ENCODE measurements around the gene PUDP.
"Not testable (repeated sequence)": the region's sequence is repeated elsewhere in the genome, so short reads cannot be mapped to it uniquely, and the experiment has no call there.

PUDP gene

DNA sequence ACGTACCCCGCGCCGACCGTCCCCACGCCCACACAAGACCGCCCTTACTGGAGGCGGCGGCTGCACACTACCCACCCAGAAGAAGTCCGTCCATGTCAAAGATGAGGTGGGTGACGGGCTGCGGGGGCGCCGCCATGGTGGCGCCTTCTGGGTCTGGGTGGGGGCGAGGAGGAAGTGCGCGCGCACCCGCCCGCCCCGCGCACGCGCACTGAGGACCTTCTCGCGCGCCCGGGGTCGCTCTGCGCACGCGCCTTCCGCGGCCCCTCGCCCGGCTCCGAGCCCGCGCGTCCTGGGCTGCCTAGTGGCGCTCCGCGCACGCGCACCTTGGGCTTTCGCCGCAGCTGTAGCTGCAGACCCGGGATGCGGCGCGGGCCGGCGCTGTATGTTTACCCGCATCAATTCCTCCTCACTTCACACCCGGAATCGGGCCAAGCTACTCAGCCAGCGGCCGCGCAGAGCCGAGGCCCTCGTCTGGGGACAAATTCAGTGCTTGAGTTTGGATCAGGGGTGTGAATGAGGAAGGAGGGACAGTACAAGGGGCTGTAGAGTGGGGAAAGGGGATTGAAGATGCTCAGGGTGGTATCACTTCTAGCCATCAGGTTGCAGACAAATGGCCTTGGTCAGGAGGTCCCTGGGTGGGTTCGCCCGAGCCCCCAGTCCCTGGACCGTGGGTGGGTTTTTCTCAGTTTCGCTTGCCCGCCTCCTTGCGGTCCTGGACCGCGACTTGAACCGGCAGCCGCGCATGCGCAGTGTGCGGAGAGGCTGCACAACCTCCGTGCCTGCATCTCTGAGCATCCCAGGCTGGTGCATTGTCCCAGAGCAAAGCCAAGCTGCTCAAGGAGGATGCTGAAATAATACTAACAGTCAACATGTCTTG is at the start of gene PUDP:
Gene PUDP, minus strand, starts transcription at position 176 of the 877 bp plus-strand sequence. Its CDS starts 40 bp downstream, at position 136.
- DNase-seq (ENCODE audit: low read depth): peak; percentile 56

GRCh38 chrX:7194606-7195005 is 46.7 kb upstream of the PUDP start:
- DNase-seq (ENCODE audit: low read depth): no peak

DNA sequence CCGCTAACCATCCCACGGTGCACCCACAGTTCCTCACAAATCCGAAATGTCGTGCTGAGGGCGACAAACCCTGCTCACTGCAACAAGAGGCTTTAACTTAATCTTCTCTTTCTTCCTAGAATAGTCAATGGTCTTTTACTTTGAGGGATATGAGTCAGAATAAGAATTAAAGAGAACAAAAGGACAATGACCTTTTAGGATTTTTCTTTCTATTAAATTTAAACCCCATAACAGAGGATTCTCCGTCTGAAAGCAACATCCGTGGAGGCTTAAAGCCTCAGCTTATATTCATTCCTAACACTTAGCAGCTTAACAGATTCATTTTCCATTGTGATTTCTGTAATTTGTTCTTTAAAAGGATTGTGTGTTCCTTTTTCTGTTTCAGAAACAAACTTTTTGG is 44.9 kb upstream of the PUDP start:
- no peak for DNase-seq (ENCODE audit: low read depth)

- peak; percentile 0 for DNase-seq (ENCODE audit: low read depth)
Observed at GRCh38 chrX:7191681-7192110, 43.7 kb upstream of the PUDP start.

DNA sequence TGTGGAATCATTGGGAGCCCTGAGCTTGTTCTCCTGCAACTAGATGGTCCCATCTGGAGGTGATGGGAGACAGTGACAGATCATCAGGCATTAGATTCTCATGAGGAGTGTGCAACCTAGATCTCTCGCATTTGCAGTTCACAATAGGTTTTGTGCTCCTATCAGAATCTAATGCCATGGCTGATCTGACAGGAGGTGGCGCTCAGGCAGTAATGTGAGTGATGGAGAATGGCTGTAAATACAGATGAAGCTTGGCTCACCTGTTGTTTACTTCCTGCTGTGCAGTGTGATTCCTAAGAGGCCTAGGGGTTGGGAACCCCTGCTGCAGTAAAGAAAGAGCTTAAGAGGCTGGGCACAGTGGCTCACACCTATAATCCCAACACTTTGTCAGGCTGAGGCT is 42.2 kb upstream of the PUDP start:
- no peak for DNase-seq (ENCODE audit: low read depth)

DNA sequence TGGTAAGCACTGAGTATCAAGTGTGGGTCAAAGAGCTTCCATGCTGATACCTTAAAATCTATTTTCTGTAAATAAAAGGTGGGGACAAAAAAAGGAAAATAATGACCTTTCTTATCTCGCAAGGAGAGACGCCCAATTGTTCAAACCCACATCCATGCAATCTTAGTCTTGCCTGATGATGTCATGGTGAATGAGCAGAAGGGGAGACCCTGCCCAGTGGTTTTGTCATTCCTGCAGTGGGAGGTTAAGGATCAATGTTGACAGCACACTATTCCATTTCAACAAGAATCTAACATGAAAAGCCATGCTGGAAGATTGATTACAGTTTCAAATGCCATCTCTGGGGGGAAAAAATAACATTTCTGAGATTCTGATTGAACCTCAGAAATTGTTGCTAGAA is 40.7 kb upstream of the PUDP start:
- no peak for DNase-seq (ENCODE audit: low read depth)

DNA sequence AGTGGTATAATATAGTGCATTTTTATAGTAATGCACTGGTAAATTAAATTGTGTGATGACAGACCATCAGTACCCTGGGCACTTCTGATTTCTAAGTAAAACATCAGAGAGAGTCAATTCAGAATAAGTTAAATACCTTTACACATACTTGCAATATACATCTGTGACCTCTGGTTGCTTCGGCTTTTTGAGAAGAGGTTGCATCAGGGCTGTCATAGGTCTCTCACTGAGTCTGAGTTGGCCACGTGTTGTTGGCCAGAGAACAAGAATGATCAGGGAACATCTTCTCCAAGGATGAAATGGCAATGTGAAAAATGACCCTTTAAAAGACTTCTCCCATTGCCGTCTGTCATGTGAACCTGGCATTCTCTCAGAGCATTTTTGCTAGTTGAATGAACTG is 36.9 kb upstream of the PUDP start:
- no peak for DNase-seq (ENCODE audit: low read depth)

DNA sequence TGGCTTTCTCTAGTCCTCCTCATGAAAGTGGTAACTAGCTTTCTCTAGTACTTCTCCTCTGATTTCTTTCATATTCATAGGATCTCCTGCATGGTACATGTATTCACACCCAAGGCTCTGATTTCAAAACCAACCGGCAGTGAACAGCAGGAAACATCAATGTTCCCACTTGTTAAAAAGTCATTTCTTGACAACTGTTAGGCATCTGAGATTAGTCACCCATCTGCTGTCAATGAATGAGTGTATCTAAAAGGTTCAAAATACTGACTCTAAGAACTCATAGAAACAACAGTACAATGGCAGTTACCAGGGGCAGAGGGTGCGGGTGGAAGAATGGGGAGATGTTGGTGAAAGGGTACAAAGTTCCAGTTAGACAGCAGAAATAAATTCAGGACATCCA is 31.5 kb upstream of the PUDP start:
- DNase-seq (ENCODE audit: low read depth): no peak

- not testable (repeated sequence) for DNase-seq (ENCODE audit: low read depth)
Observed at GRCh38 chrX:7178859-7179258, 30.9 kb upstream of the PUDP start.

DNA sequence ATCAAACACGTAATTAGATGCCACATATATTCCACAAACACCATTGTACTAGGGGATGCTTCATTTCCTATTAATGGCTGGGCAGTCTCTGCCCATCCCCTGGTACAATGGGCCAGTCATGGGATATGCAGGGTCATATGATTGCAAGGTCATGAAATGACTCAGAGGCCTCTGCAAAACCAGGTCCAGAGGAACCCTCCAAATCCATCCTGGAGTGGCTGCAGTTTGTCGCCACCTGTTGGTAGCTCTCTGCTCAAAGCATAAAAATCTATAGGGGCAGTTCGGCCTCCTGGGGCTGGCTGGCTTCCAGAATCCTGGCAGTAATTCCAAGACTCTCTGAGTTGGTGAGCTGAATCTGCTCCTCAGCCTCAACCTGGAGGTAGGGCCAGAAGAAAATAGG is 22.9 kb upstream of the PUDP start:
- DNase-seq (ENCODE audit: low read depth): peak; percentile 17

DNA sequence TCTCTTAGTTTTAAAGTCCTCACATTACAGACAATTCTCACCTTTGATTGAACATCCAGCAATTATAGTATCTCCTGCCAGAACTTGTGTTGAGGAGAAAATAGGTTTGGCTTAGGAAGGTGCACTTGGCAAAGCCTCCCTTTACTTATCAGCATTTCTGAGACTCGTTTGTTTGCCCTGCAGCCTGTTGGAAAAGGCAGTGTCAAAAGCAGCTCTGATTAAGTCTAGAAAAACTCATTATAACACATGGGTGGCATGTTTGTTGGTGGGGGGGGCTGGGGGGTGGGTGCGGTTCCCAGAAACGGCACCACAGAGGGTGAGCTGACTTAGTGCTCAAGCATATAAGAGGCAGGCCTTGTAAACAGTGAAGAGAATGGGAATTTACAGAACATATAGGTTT is 21.7 kb upstream of the PUDP start:
- no peak for DNase-seq (ENCODE audit: low read depth)

DNA sequence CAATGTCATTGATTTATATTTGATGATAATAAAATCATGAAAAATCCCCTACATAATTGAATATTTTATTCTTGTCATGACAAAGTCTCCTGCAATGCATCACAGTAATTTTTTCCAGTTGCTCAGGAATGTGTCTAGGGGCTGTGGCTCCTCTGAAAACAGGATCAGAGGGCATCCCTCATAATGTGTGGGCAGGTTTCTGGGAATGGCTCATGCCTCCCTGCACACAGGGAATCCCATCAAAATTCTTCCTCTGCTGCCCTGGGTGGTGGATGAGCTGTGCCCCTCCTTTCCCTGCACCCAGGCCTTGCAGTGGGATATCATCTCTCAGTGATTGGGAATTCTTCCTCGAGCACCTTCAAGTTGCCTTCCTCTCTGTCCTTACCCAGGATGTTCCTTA is 20.4 kb upstream of the PUDP start:
- no peak for DNase-seq (ENCODE audit: low read depth)

GRCh38 chrX:7164174-7164573 is 16.2 kb upstream of the PUDP start:
- DNase-seq (ENCODE audit: low read depth): no peak

GRCh38 chrX:7163146-7163677 is 15.3 kb upstream of the PUDP start:
- no peak for DNase-seq (ENCODE audit: low read depth)

- peak; percentile 27 for DNase-seq (ENCODE audit: low read depth)
Observed at GRCh38 chrX:7159149-7159861, 11.4 kb upstream of the PUDP start.

- no peak for DNase-seq (ENCODE audit: low read depth)
Observed at GRCh38 chrX:7158468-7158990, 10.6 kb upstream of the PUDP start.

DNA sequence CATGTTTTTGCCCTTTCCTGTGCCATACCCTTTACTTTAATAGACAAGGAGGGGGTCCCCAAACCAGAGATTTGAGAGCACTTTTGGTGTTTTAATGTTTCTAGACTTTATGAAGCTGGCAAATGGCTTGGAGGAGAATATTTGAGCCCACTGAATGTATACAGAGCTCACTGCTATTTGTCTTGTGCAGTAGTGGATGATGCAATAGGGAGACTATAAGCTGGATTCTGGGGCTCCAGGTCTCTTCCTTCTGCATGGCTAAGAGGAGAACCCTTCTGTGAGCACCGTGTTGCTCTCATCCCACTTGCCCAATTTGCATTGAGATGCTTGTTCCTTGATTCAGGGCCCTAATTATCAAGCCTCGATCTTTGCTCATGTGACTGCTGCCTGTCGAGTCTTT is 8.9 kb upstream of the PUDP start:
- DNase-seq (ENCODE audit: low read depth): no peak

DNA sequence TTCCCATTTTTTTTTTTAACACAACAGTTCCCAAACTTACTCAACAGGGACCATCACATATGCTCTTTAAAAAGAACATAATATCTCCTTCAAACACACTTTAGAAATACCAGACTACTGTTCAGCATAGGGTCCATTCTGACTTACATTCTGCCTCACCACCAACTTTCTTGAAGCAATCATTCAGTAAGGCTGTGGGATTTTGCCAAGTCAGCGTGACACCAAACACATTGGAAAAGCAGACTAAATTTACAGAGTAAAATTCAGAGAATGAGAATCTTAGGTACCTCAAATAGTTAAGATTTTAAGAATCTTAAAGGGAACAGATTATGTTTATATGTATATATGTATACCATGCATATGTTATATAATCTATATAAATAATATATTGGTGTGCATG is 7.2 kb upstream of the PUDP start:
- no peak for DNase-seq (ENCODE audit: low read depth)

GRCh38 chrX:7154041-7154597 is 6.2 kb upstream of the PUDP start:
- no peak for DNase-seq (ENCODE audit: low read depth)

DNA sequence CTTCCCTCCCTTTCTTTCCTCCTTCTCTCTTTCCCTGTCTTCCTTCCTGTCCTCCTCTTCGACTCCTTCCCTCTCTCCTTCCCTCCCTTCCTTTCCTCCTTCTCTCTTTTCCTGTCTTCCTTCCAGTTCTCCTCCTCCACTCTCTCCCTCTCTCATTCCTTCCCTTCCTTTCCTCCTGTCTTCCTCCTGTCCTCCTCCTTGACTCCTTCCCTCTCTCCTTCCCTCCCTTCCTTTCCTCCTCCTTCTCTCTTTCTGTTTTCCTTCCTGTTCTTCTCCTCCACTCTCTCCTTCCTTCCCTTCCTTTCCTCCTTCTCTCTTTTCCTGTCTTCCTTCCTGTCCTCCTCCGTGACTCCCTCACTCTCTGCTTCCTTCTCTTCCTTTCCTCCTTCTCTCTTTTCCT is 5.3 kb upstream of the PUDP start:
- no peak for DNase-seq (ENCODE audit: low read depth)

- DNase-seq (ENCODE audit: low read depth): no peak
Observed at GRCh38 chrX:7149411-7149810, 1.5 kb upstream of the PUDP start.

DNA sequence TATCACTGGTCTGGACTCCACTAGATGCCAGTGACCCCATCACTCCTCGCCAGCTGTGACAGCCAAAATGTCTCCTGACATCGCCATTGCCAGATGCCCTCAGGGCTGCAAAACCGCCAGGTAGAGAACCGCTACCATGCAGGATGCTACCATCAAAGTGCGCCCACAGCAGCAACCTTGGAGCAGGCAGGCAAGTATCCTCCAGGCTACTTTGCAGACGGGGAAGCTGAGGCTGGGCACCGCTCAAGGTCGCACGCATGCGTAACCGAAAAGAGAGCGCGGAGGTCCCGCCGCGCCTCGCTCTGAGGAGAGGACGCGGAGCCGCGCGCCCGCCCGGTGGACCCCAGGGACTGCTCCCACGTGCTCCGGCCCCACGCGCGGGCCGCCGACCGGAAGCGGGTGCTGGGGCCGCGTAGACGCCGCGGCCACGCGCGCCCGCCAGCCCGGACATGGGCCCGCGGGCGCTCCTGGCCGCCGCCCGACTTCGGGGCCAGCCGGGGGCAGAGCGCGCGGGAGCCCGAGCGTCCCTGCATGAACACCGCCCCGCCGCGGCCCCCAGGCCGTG is 458 bp downstream of the PUDP start, which contains the start of gene STS:
Gene STS, plus strand, starts transcription at position 300 of the 565 bp plus-strand sequence. CDS start 105,488 bp downstream, outside the sequence.
- peak; percentile 7 for DNase-seq (ENCODE audit: low read depth)

Data from amniotic epithelial cell (primary cell).